Kidney (tissue), 14 donors: Measurements from ENCODE around the gene ARIH1. TPM values are rescaled to one million over a fixed set of nuclear protein-coding genes. Genes with fewer than 3 reads are reported as not detected.

Experiments
- DNase-seq, 5 donors: peaks; one replicate each; pipeline ENCODE4 v3.0.0-alpha.2; 2013 to 2020
- FAIRE-seq: peaks from 2 replicates; lab custom pipeline; 2012; peaks lifted over from hg19 to GRCh38; lab: Jason Lieb, UNC
- H3K27ac ChIP-seq, 2 donors: one replicate each; pipeline ENCODE4 v1.7.0; 2013; ENCODE audit warnings: low read depth in 2 of 2, low read length in 2 of 2, inconsistent platforms in 1 of 2
- H3K27me3 ChIP-seq: one replicate; pipeline ENCODE4 v1.7.1; 2013; ENCODE audit warnings: low read length, inconsistent platforms; ENCODE audit not compliant: control insufficient read depth, insufficient read depth
- H3K36me3 ChIP-seq, 3 donors: one replicate each; pipeline versions ENCODE4 v1.7.0 to v1.7.1; 2013; ENCODE audit warnings: low read length in 3 of 3, control low read depth in 1 of 3, inconsistent platforms in 1 of 3; ENCODE audit not compliant: insufficient read depth in 3 of 3, control insufficient read depth in 2 of 3
- H3K4me1 ChIP-seq, 3 donors: one replicate each; pipeline versions ENCODE4 v1.7.0 to v1.7.1; 2013; ENCODE audit warnings: low read length in 3 of 3, inconsistent platforms in 1 of 3, low read depth in 1 of 3; ENCODE audit not compliant: control insufficient read depth in 2 of 3, insufficient read depth in 2 of 3
- H3K4me3 ChIP-seq, 3 donors: one replicate each; pipeline versions ENCODE4 v1.7.0 to v1.8.1; 2013; ENCODE audit warnings: low read length in 3 of 3, control low read depth in 1 of 3, inconsistent platforms in 1 of 3
- H3K9ac ChIP-seq, 3 donors: one replicate each; pipeline versions ENCODE4 v1.7.0 to v1.7.1; 2013; ENCODE audit warnings: low read length in 3 of 3, control low read depth in 1 of 3, inconsistent platforms in 1 of 3
- H3K9me3 ChIP-seq, 3 donors: one replicate each; pipeline versions ENCODE4 v1.7.0 to v1.7.1; 2013; ENCODE audit warnings: low read length in 3 of 3, control low read depth in 1 of 3, inconsistent platforms in 1 of 3; ENCODE audit not compliant: control insufficient read depth in 2 of 3, insufficient read depth in 1 of 3
- intact Hi-C: fragments of 100-400 bp; cut with DNase I; formaldehyde crosslinking; loops from one replicate; pipeline ENCODE4 v1.11.1; 2022
- polyA plus RNA-seq: library from polyadenylated mRNA; stranded (reverse); fragments of 350-450 nt; fragmentation: Illumina TruSeq; extraction: RNeasy Lipid Tissue Mini Kit (QIAGEN cat#74804); gene quantifications from one replicate; pipeline ENCODE4 v1.2.3, GENCODE V29; 2014; ENCODE audit warnings: low read depth, low replicate concordance; ENCODE audit not compliant: insufficient read depth
- total RNA-seq: library from RNA; stranded (reverse); fragmentation: NEBNext Ultra II Directional; extraction: Animal tissue kit (Norgen Biotek cat#: 25700); gene quantifications from one replicate; pipeline ENCODE4 v1.2.1, GENCODE V29; 2021
- TF ChIP-seq, protein P1 (sequence below): IDR thresholded peaks from 3 replicates; pipeline ENCODE4 v1.5.1; 2012; ENCODE audit warnings: mild to moderate bottlenecking, moderate library complexity, borderline replicate concordance; ENCODE audit not compliant: insufficient read depth; ENCODE audit errors: extremely low read depth
- donor health status: control.
- donor health status: control.
- donor health status: control.
- donor health status: control.
- donor health status: control.
- donor health status: DM: yes; HTN: yes; CAD: no.
- donor health status: Normal renal cell carcinoma (clear cell type).

Gene ARIH1
- total and polyA plus RNA-seq, 2 donors from 2014 or later = 27.4 to 139 TPM

DNA sequence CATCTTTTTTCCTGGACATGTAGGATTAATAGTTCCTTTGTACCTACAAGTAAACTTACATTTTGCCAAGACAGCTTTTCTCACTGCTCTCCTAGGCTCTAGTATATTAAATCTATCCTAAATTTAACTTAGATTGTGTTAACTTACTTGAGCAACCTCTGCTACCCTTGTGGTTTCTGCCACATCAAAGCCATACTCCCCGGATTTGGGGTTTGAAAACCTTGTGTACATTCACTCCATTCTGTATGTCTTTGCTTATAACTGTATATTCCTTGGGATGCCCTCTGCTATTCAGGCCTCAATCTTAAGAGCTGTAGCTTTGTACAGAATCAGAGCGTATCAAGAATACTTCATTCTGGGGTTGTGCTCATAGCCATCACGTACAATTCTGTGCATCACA, 60.4 kb downstream of the ARIH1 start:
- DNase-seq (no peak), FAIRE-seq (no peak)
- TF ChIP-seq, protein P1, sequence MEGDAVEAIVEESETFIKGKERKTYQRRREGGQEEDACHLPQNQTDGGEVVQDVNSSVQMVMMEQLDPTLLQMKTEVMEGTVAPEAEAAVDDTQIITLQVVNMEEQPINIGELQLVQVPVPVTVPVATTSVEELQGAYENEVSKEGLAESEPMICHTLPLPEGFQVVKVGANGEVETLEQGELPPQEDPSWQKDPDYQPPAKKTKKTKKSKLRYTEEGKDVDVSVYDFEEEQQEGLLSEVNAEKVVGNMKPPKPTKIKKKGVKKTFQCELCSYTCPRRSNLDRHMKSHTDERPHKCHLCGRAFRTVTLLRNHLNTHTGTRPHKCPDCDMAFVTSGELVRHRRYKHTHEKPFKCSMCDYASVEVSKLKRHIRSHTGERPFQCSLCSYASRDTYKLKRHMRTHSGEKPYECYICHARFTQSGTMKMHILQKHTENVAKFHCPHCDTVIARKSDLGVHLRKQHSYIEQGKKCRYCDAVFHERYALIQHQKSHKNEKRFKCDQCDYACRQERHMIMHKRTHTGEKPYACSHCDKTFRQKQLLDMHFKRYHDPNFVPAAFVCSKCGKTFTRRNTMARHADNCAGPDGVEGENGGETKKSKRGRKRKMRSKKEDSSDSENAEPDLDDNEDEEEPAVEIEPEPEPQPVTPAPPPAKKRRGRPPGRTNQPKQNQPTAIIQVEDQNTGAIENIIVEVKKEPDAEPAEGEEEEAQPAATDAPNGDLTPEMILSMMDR = no peak
- intact Hi-C loops = no loop called here
- Histone ChIP-seq H3K4me3 (no peak overlapping the region), H3K27me3 (no peaks in the 10 kb centered on the region), H3K4me1 (peaks cover 0 to 10% (median 0%) of the 10 kb centered on the region in 3 donors), H3K36me3 (no peaks in the 10 kb centered on the region), H3K27ac (no peak overlapping the region), H3K9me3 (no peaks in the 10 kb centered on the region), H3K9ac (no peak overlapping the region)

DNA sequence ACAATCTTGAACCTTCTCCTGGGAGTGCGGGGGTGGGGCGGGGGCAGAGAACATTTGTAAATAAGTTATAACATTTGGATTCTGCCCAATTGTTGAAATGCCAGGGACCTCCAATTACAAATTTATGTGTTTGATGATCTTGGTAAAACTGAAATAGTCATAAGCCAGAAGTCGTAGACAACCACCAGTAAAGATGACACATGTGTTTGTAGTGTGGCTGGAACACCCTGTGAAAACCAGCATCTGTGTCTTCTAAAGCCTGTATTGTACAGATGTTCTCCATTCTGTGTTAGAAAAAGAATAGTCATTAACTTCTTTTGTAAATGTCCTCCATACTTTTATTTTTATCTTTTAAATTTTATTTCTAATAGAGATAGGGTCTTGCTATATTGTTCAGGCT, 61.8 kb downstream of the ARIH1 start:
- no peak overlapping the region for H3K9ac ChIP-seq
- no peaks in the 10 kb centered on the region for H3K36me3 ChIP-seq
- FAIRE-seq (no peak), DNase-seq (peak in 1 of 5 donors; percentile 20)
- TF ChIP-seq, protein P1 = no peak
- H3K4me3 ChIP-seq = no peak overlapping the region
- intact Hi-C loops = no loop called here
- peaks cover 0 to 2% (median 0%) of the 10 kb centered on the region in 3 donors for H3K9me3 ChIP-seq
- H3K27me3 ChIP-seq = no peaks in the 10 kb centered on the region
- no peak overlapping the region for H3K27ac ChIP-seq
- H3K4me1 ChIP-seq = peaks cover 0 to 10% (median 0%) of the 10 kb centered on the region in 3 donors

DNA sequence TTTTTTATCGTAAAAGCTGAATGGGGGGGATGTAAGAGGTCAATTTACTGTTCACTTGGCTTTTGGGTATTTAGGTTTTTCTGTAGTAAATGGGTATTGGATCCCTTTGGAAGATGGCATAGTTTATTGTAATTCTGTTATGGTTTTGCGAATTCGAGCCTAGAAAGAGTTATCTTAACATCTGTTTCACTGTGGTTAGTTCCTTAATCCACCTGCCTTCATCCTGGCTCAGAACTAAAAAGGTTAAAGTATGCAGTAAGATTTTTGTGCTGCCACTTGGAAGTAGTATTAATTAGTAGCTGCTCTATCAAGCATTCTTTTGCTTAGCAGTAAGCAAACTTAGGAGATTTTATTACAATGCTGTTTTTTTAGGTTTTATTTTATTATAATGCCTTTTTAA, 62.4 kb downstream of the ARIH1 start:
- TF ChIP-seq, protein P1 = no peak
- Histone ChIP-seq H3K4me1 (peaks cover 0 to 10% (median 0%) of the 10 kb centered on the region in 3 donors), H3K4me3 (no peak overlapping the region), H3K36me3 (no peaks in the 10 kb centered on the region), H3K9ac (no peak overlapping the region), H3K27ac (no peak overlapping the region), H3K27me3 (no peaks in the 10 kb centered on the region), H3K9me3 (peaks cover 0 to 6% (median 0%) of the 10 kb centered on the region in 3 donors)
- DNase-seq (no peak), FAIRE-seq (peak; percentile 53)
- intact Hi-C loops = no loop called here

DNA sequence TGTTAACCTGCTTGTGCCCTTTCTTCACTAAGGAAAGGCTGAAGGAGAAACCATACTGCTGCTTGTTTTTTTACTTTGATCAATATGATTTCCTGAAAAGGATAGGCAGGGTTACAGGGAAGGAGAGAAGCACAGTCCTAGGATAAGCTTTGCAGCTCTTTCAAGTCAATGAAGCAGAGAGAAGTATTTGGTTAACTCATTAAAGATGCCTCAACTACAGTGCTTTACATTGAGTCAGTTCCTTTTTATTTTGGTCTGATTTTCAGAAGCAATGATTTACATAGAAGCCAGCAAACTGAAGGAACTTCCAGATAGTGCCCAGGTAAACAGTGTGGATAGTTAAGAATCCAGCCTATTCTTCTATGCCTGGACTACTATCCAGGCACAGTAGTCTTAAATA, 64.8 kb downstream of the ARIH1 start:
- DNase-seq (no peak), FAIRE-seq (no peak)
- TF ChIP-seq, protein P1 = no peak
- Histone ChIP-seq H3K9me3 (peaks cover 0 to 6% (median 0%) of the 10 kb centered on the region in 3 donors), H3K4me3 (no peak overlapping the region), H3K36me3 (no peaks in the 10 kb centered on the region), H3K27ac (no peak overlapping the region), H3K9ac (no peak overlapping the region), H3K4me1 (peaks cover 0 to 10% (median 0%) of the 10 kb centered on the region in 3 donors), H3K27me3 (no peaks in the 10 kb centered on the region)
- intact Hi-C loops = no loop called here
